Inflammatory macrophage treated with lipopolysaccharide for 1 hour (primary cell): ENCODE data around the gene AICDA.
"Not testable (repeated sequence)": the region's sequence is repeated elsewhere in the genome, so short reads cannot be mapped to it uniquely, and the experiment has no call there.

Experiments
- DNase-seq, 2 donors: peaks; one replicate each; pipeline ENCODE4 v3.0.0-alpha.2; 2020 to 2022

The AICDA gene

GRCh38 chr12:8609061-8609570 lies 3.5 kb downstream of the AICDA start:
- peak; percentile 66 to 77 for DNase-seq

DNA sequence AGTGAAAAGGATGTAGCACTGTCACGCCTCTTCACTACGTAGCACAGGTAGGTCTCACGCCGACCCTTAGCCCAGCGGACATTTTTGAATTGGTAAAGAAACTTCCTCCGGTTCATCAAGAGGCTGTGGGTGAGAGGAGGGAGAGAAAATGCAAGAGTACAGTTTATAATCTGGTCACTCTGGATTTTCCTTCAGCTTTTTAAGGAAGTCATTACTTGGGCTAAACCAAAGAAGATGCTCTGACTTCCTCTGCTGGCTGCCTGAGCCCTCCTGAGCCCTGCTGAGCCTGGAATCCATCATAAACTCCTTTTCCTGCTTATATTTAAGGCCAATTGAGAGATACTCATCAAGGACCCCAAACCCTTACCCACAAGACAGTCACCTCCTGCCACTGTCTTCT lies 5.8 kb downstream of the AICDA start:
- DNase-seq, result peak; percentile 63

DNA sequence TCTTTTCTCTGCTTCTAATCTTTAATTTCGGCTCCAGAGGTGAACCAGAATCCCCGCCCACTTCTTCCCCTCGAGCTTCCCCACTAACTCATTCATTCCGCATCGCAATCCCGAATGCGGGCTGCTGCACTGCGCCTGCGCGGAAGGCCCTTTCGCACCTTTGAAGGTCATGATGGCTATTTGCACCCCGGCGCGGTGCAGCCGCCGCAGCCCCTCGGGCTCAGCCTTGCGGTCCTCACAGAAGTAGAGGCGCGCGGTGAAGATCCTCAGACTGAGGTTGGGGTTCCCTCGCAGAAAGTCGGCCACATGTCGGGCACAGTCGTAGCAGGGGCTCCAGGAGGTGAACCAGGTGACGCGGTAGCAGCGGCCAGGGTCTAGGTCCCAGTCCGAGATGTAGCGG lies 7.6 kb downstream of the AICDA start:
- no peak for DNase-seq

DNA sequence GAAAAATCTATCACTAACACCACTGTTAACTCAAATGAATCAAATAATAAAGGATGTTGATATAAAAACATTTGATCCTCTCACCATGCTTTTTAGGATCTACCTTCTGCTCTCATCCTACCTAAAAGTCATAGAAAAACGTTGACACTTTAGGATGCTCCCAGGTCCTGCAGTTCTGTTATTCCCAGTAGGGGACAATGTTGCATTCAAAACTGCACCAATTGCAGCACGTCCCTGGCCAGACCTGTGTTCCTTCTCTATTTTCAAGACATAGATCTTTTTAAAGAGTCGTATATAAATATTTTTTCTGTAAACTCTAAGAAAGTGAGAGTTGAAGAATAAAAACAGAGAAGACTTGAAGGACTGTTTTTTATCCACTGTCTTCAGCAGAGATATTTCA lies 8.8 kb downstream of the AICDA start:
- peak; percentile 34 to 37 for DNase-seq

DNA sequence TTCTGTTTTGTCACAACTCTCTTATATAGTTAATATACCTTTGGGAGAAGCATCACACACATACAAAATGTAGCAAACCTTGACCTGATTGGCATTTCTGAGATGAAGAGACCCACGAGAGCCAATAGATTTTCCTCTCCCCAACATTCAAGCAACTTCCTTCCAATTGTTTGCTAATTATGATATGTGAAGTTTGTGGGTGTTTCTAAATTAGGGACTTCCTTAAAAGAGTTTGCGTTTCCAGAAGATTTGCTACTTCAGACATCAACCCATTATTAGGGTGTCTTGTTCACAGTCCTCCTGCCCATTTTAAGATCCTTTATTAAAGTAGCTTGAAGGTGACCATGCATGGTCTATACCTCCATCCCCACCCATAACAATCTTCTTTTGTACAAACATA lies 9.4 kb downstream of the AICDA start:
- peak; percentile 36 to 53 for DNase-seq

DNA sequence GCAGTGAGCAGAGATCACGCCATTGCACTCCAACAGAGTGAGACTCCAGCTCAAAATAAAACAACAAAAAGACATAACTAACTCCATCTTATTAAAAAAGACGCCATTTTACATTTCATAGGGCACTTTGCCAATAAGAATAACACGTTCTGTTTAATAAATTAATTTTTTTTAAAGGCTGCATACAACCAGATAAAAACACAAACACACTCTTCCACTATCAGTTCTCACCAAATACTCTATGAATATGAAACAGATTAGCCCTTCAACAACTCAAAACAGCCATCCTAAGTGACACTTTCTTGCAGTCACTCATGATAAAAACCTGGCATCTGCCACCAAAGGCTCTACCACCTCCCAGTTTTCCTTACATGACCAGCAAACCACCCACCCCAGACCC lies 16.1 kb downstream of the AICDA start:
- no peak for DNase-seq

- no peak for DNase-seq
These were observed 18.6 kb downstream of the AICDA start for GRCh38 chr12:8594072-8594471.

DNA sequence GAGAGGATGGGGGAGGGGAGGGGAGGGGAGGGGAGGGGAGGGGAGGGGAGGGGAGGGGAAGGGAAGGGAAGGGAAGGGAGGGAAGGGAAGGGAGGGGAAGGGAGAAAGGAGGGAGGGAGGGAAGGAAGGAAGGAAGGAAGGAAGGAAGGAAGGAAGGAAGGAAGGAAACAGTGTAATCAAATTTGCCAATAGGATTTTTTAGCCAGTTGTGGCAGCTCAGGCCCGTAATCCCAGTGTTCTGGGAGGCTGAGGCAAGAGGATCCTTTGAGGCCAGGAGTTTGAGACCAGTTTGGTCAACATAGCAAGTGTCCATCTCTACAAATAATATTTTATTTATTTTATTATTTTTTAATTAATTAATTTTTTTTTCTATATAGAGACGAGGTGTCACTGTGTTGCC lies 19.4 kb downstream of the AICDA start:
- no peak for DNase-seq

GRCh38 chr12:8590842-8591545 lies 21.7 kb downstream of the AICDA start:
- DNase-seq, result peak; percentile 84 to 92

- no peak for DNase-seq
These were observed 23.0 kb downstream of the AICDA start for GRCh38 chr12:8589679-8590078.

DNA sequence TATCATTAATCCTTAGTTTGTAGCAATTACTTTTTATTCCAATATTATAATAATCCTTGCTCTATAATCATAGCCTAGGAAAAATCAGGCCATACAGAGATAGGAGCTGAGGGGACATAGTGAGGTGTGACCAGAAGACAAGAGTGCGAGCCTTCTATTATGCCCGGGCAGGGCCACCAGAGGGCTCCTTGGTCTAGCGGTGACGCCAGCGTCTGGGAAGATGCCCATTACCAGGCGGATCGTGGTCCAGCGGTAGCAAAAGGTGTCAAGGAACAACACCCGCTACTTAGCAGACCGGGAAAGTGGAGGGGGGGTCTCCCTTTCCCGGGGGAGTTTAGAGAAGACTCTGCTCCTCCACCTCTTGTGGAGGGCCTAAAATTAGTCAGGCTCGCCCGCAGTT lies 28.2 kb downstream of the AICDA start:
- DNase-seq, result not testable (repeated sequence)

DNA sequence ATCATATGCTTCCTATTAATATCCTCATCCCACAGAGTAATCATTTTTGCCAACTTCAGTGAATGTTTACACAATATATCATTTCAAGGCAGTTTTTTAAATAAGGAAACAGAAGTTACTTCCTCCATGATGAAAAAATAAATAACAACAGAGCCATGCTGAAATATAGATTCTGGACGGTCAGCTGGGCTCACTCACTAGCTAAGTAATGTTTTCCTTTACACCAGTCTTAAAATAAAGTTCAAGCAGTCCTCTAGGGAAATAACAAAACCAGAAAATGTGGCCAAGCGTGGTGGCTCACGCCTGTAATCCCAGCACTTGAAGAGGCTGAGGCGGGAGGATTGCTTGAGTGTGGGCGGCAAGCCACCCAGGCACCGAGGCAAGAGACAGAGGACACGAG lies 28.7 kb downstream of the AICDA start:
- DNase-seq, result peak; percentile 74 to 93

GRCh38 chr12:8581098-8581784 lies 31.4 kb downstream of the AICDA start:
- no peak for DNase-seq

DNA sequence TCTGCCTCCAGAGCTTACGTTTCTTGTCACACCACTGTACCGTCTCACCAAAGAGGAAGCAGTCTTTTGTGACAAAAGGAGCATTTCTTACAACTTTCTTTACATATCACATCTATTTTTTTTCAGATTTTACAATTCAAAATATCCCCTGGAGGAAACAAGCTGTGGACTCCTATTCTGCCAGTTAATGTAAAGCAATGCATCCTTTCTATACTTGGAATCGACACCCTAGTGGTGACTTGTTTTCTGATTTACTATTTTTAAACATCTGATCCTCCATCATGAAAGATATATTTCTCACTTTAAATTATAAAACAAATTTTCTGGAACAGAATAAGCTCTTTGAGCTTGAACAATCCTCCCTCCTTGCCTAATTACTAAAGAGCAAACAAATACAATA lies 34.8 kb downstream of the AICDA start:
- no peak for DNase-seq

GRCh38 chr12:8572507-8572906 lies 40.2 kb downstream of the AICDA start:
- DNase-seq, result peak; percentile 64 to 76

GRCh38 chr12:8566525-8566924 lies 46.1 kb downstream of the AICDA start:
- DNase-seq, result peak; percentile 40 to 44

DNA sequence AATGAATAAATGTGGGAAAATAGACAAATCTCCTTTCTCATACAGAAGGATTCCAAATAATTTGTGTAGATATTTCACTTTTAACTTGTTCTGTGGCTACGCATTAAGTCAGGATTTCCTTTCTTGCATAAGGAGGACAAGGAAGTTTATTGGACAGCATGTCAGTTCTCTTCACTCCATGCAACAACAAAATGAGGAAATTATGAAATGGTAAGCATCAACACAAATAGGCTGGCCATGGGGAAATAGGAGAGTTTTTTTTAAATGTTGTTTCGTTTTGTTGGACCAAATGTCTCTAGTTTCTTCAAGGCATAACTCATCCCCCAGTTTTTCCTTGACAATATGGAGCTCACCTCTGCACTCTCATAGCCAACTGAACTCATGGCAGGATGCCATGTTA lies 46.6 kb downstream of the AICDA start:
- peak; percentile 64 to 81 for DNase-seq

DNA sequence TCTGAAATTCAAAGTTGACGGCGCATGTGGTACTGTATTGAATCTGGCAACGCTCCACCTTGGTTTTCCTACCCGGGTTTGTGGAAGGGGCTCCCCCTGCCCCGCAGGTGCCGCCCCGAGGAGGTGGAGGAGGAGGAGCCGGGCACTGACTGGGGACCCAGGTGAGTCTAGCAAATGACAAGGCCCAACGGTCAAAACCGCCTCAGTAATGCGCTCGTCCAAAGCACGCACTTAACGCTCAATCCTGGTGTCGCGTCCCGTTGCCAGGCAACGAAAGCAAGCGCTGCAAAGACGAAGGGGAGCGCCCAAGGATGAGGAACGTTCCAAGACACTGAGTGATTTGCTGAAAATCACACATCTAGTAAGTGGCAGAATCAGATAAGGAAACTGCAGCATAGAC lies 48.0 kb downstream of the AICDA start:
- DNase-seq, result no peak

DNA sequence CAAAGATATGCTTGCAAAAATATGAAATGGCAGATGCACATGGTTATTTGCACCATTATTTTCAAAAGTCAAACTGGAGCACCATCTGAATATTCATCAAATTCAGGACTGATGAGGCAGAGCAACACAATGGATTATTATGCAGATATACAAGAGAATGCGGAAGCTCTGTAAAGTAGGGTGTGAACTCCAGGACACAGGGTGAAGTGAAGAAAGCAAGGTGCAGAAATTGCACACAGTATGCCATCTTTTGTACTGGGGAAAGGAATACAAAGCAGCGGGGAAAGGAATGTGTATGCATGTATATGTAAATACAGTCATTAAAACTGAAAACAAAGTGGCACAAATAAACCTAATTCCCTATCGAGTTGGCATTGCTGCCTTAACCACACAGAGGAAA lies 49.3 kb downstream of the AICDA start:
- no peak for DNase-seq

DNA sequence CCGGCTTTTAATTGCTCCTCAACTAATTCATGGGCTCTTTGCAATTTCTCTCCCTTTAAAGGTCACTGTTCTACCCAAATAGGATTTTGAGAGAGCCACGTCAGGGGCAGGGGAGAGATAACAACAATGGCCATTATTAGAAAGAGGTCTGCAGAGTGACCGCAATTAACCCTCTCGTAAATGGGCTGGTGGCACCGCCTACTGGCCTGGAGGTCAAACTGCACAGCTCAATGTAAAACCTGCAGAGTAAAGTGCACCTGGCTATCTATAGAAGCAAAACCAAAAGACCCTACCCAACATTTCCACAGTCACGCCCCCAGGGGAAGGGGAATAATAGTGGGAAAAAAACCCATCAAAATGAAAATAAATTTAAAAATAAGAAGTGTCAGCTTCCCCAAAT lies 50.3 kb downstream of the AICDA start:
- DNase-seq, result no peak

GRCh38 chr12:8561011-8561410 lies 51.6 kb downstream of the AICDA start:
- no peak for DNase-seq

- no peak for DNase-seq
These were observed 53.0 kb downstream of the AICDA start for GRCh38 chr12:8559676-8560075.

GRCh38 chr12:8556531-8557097 lies 56.0 kb downstream of the AICDA start:
- DNase-seq, result peak in 1 of 2 donors; percentile 19
